Kidney (tissue), 14 donors: Measurements from ENCODE around the gene TMEM129. TPM values are rescaled to one million over a fixed set of nuclear protein-coding genes. Genes with fewer than 3 reads are reported as not detected.

Experiments used
- DNase-seq, 5 donors: peaks; one replicate each; pipeline ENCODE4 v3.0.0-alpha.2; 2013 to 2020
- FAIRE-seq: peaks from 2 replicates; lab custom pipeline; 2012; peaks lifted over from hg19 to GRCh38; lab: Jason Lieb, UNC
- H3K27ac ChIP-seq, 2 donors: one replicate each; pipeline ENCODE4 v1.7.0; 2013; ENCODE audit warnings: low read depth in 2 of 2, low read length in 2 of 2, inconsistent platforms in 1 of 2
- H3K27me3 ChIP-seq: one replicate; pipeline ENCODE4 v1.7.1; 2013; ENCODE audit warnings: low read length, inconsistent platforms; ENCODE audit not compliant: control insufficient read depth, insufficient read depth
- H3K36me3 ChIP-seq, 3 donors: one replicate each; pipeline versions ENCODE4 v1.7.0 to v1.7.1; 2013; ENCODE audit warnings: low read length in 3 of 3, control low read depth in 1 of 3, inconsistent platforms in 1 of 3; ENCODE audit not compliant: insufficient read depth in 3 of 3, control insufficient read depth in 2 of 3
- H3K4me1 ChIP-seq, 3 donors: one replicate each; pipeline versions ENCODE4 v1.7.0 to v1.7.1; 2013; ENCODE audit warnings: low read length in 3 of 3, inconsistent platforms in 1 of 3, low read depth in 1 of 3; ENCODE audit not compliant: control insufficient read depth in 2 of 3, insufficient read depth in 2 of 3
- H3K4me3 ChIP-seq, 3 donors: one replicate each; pipeline versions ENCODE4 v1.7.0 to v1.8.1; 2013; ENCODE audit warnings: low read length in 3 of 3, control low read depth in 1 of 3, inconsistent platforms in 1 of 3
- H3K9ac ChIP-seq, 3 donors: one replicate each; pipeline versions ENCODE4 v1.7.0 to v1.7.1; 2013; ENCODE audit warnings: low read length in 3 of 3, control low read depth in 1 of 3, inconsistent platforms in 1 of 3
- H3K9me3 ChIP-seq, 3 donors: one replicate each; pipeline versions ENCODE4 v1.7.0 to v1.7.1; 2013; ENCODE audit warnings: low read length in 3 of 3, control low read depth in 1 of 3, inconsistent platforms in 1 of 3; ENCODE audit not compliant: control insufficient read depth in 2 of 3, insufficient read depth in 1 of 3
- CTCF ChIP-seq: IDR thresholded peaks from 3 replicates; pipeline ENCODE4 v1.5.1; 2012; ENCODE audit warnings: mild to moderate bottlenecking, moderate library complexity, borderline replicate concordance; ENCODE audit not compliant: insufficient read depth; ENCODE audit errors: extremely low read depth
- intact Hi-C: fragments of 100-400 bp; cut with DNase I; formaldehyde crosslinking; loops from one replicate; pipeline ENCODE4 v1.11.1; 2022
- polyA plus RNA-seq: library from polyadenylated mRNA; stranded (reverse); fragments of 350-450 nt; fragmentation: Illumina TruSeq; extraction: RNeasy Lipid Tissue Mini Kit (QIAGEN cat#74804); gene quantifications from one replicate; pipeline ENCODE4 v1.2.3, GENCODE V29; 2014; ENCODE audit warnings: low read depth, low replicate concordance; ENCODE audit not compliant: insufficient read depth
- total RNA-seq: library from RNA; stranded (reverse); fragmentation: NEBNext Ultra II Directional; extraction: Animal tissue kit (Norgen Biotek cat#: 25700); gene quantifications from one replicate; pipeline ENCODE4 v1.2.1, GENCODE V29; 2021
- donor health status: control.
- donor health status: control.
- donor health status: control.
- donor health status: control.
- donor health status: control.
- donor health status: DM: yes; HTN: yes; CAD: no.
- donor health status: Normal renal cell carcinoma (clear cell type).

Gene TMEM129
- total and polyA plus RNA-seq, 2 donors from 2014 or later: 48.2 to 60.0 TPM

GRCh38 chr4:1717129-1718094 lies 3.7 kb downstream of the TMEM129 start:
- TF ChIP-seq CTCF: no peak
- no peaks in the 10 kb centered on the region for H3K27me3 ChIP-seq
- FAIRE-seq (no peak), DNase-seq (peak in 1 of 5 donors; percentile 73)
- H3K27ac ChIP-seq: peak overlapping the region in 1 of 2 donors; percentile 43
- no peak overlapping the region for H3K4me3 ChIP-seq
- no peaks in the 10 kb centered on the region for H3K36me3 ChIP-seq
- H3K9me3 ChIP-seq: no peaks in the 10 kb centered on the region
- H3K4me1 ChIP-seq: peaks cover 0 to 34% (median 0%) of the 10 kb centered on the region in 3 donors
- no peak overlapping the region for H3K9ac ChIP-seq
- intact Hi-C loops: no loop called here

GRCh38 chr4:1716065-1716945 lies 4.8 kb downstream of the TMEM129 start:
- H3K4me1 ChIP-seq: peaks cover 0 to 29% (median 0%) of the 10 kb centered on the region in 3 donors
- no peaks in the 10 kb centered on the region for H3K27me3 ChIP-seq
- H3K9ac ChIP-seq: no peak overlapping the region
- no peak overlapping the region for H3K4me3 ChIP-seq
- no peaks in the 10 kb centered on the region for H3K36me3 ChIP-seq
- H3K9me3 ChIP-seq: no peaks in the 10 kb centered on the region
- FAIRE-seq: no peak
- H3K27ac ChIP-seq: no peak overlapping the region
- DNase-seq: peak in 1 of 5 donors; percentile 73
- intact Hi-C loops: no loop called here
- no peak for TF ChIP-seq CTCF

GRCh38 chr4:1715002-1715758 lies 5.9 kb downstream of the TMEM129 start:
- Histone ChIP-seq H3K4me3 (no peak overlapping the region), H3K27me3 (no peaks in the 10 kb centered on the region), H3K4me1 (peaks cover 0 to 32% (median 0%) of the 10 kb centered on the region in 3 donors), H3K9me3 (no peaks in the 10 kb centered on the region), H3K9ac (peak overlapping the region in 1 of 3 donors; percentile 34), H3K27ac (no peak overlapping the region), H3K36me3 (no peaks in the 10 kb centered on the region)
- FAIRE-seq: no peak
- no peak for TF ChIP-seq CTCF
- intact Hi-C loops: no loop called here
- DNase-seq: peak in 2 of 5 donors; percentile 45 to 46
